GM23248 (cell line): ENCODE measurements around the gene ABHD10.

Experiments
- EZH2 ChIP-seq: fragments of 200-600 bp; sonication (generic); IDR thresholded peaks from 2 replicates; pipeline ENCODE4 v1.6.1; 2018; ENCODE audit warnings: antibody characterized with exemption, mild to moderate bottlenecking; ENCODE audit not compliant: insufficient read depth, poor library complexity, severe bottlenecking
- EZH2phosphoT487 ChIP-seq: fragments of 200-600 bp; sonication (generic); IDR thresholded peaks from 2 replicates; pipeline ENCODE4 v1.6.1; 2018; ENCODE audit warnings: antibody characterized with exemption, moderate library complexity, mild to moderate bottlenecking, low read depth; ENCODE audit not compliant: insufficient read depth

DNA sequence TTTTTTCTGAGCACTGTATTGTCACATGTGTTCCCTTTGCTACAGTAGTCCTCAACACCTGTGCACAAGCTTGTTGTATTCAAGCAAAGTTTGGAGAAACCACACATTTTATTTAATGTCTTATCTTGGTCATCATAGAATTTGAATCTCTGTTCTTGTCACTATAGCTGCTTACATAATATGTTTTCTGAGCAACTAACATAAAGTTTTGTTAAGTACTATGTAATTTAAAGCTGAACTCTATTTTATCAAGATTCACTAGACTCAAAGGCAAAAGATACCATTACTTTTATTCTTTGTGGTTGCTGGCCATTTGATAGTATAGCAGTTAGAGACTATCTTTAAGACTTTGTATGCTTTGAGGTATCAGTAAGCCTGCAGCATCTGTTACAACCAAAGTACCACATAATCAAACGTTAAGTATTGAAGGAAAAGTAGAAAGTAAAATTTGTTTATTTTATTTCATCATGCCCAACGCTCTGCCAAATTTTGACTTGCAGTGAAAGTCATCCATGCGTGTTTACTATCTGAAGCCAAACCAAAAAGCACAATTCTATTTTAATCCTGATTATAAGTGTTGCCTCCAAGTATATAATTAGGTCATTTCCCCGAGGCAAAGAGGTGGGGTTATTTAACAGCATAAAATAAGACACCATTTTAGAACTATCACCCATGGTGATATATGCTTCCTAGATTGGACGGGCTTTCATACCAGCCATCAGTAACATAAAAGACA is 10.3 kb upstream of the ABHD10 start:
- no peak for TF ChIP-seq EZH2
- TF ChIP-seq EZH2phosphoT487 = no peak
